Measurements from ENCODE around the gene PIK3R6. TPM values are rescaled to one million over a fixed set of nuclear protein-coding genes. Genes with fewer than 3 reads are reported as not detected.

The PIK3R6 gene
- total RNA-seq, 3 donors from 2014 or later: 0.32 to 1.9 (median 1.7) TPM

- H3K36me3 ChIP-seq (ENCODE audit: low read depth): no peaks in the 10 kb centered on the region
- TF ChIP-seq CTCF (IDR thresholded peaks at IDR 0.05): no peak
- ATAC-seq: no peak
- H3K9me3 ChIP-seq: no peaks in the 10 kb centered on the region
- H3K4me3 ChIP-seq: no peak overlapping the region
- intact Hi-C loops (cut with DNase I, micrococcal nuclease): no loop called here
- H3K4me1 ChIP-seq (ENCODE audit: low read depth): no peaks in the 10 kb centered on the region
- DNase-seq: no peak
These were observed 19.6 kb downstream of the PIK3R6 start for GRCh38 chr17:8847891-8848290.

GRCh38 chr17:8846768-8847211, 20.7 kb downstream of the PIK3R6 start:
- intact Hi-C loops (cut with DNase I, micrococcal nuclease): no loop called here
- no peaks in the 10 kb centered on the region for H3K9me3 ChIP-seq
- no peak for DNase-seq
- no peaks in the 10 kb centered on the region for H3K36me3 ChIP-seq (ENCODE audit: low read depth)
- H3K4me3 ChIP-seq: no peak overlapping the region
- ATAC-seq: peak; percentile 53
- no peak for TF ChIP-seq CTCF (IDR thresholded peaks at IDR 0.05)
- H3K4me1 ChIP-seq (ENCODE audit: low read depth): no peaks in the 10 kb centered on the region

GRCh38 chr17:8844229-8845218, 22.9 kb downstream of the PIK3R6 start:
- no peaks in the 10 kb centered on the region for H3K4me1 ChIP-seq (ENCODE audit: low read depth)
- intact Hi-C loops (cut with DNase I, micrococcal nuclease): no loop called here
- DNase-seq (no peak), ATAC-seq (no peak)
- no peak overlapping the region for H3K4me3 ChIP-seq
- H3K36me3 ChIP-seq (ENCODE audit: low read depth): no peaks in the 10 kb centered on the region
- no peak for TF ChIP-seq CTCF (IDR thresholded peaks at IDR 0.05)
- no peaks in the 10 kb centered on the region for H3K9me3 ChIP-seq

- TF ChIP-seq CTCF (IDR thresholded peaks at IDR 0.05): no peak
- no peaks in the 10 kb centered on the region for H3K36me3 ChIP-seq (ENCODE audit: low read depth)
- no peaks in the 10 kb centered on the region for H3K4me1 ChIP-seq (ENCODE audit: low read depth)
- H3K9me3 ChIP-seq: no peaks in the 10 kb centered on the region
- DNase-seq (no peak), ATAC-seq (no peak)
- H3K4me3 ChIP-seq: no peak overlapping the region
- intact Hi-C loops (cut with DNase I, micrococcal nuclease): no loop called here
These were observed 24.1 kb downstream of the PIK3R6 start for GRCh38 chr17:8843344-8843743.

- H3K9me3 ChIP-seq: no peaks in the 10 kb centered on the region
- no peak for TF ChIP-seq CTCF (IDR thresholded peaks at IDR 0.05)
- ATAC-seq (no peak), DNase-seq (no peak)
- H3K36me3 ChIP-seq (ENCODE audit: low read depth): no peaks in the 10 kb centered on the region
- intact Hi-C loops (cut with DNase I, micrococcal nuclease): no loop called here
- no peak overlapping the region for H3K4me3 ChIP-seq
- no peaks in the 10 kb centered on the region for H3K4me1 ChIP-seq (ENCODE audit: low read depth)
These were observed 25.6 kb downstream of the PIK3R6 start for GRCh38 chr17:8841844-8842243.

Measured in mucosa of descending colon (tissue), 3 donors.